ENCODE results near the gene ITM2C. TPM values are rescaled to one million over a fixed set of nuclear protein-coding genes. Genes with fewer than 3 reads are reported as not detected.

Gene ITM2C
- total and polyA plus RNA-seq, 9 of the 15 experiments (the other 6 are each of a cell fraction or from before 2014, with no cell fraction given), result 0.49 to 58.8 (median 21.5) TPM

DNA sequence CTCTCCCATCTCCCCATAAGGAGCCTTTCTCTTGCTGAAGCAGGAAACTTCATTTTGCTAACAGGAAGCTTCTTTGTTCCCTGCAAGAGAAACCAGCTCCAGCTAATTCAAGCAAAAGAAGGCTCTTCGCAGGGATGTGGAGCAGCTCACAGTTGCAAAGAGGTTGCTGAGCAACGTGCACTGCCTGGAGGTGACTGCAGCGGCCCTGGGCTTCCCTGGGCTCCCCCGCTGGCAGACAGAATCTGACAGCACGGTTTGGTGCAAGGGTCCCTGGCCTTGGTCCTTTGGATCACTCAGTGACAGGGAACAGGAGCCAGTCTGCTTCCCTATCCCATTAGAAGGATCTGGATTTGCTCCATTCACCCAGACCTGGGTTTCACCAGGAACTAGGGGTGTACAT, 34.5 kb downstream of the ITM2C start (continued):
- TF ChIP-seq, protein P1, sequence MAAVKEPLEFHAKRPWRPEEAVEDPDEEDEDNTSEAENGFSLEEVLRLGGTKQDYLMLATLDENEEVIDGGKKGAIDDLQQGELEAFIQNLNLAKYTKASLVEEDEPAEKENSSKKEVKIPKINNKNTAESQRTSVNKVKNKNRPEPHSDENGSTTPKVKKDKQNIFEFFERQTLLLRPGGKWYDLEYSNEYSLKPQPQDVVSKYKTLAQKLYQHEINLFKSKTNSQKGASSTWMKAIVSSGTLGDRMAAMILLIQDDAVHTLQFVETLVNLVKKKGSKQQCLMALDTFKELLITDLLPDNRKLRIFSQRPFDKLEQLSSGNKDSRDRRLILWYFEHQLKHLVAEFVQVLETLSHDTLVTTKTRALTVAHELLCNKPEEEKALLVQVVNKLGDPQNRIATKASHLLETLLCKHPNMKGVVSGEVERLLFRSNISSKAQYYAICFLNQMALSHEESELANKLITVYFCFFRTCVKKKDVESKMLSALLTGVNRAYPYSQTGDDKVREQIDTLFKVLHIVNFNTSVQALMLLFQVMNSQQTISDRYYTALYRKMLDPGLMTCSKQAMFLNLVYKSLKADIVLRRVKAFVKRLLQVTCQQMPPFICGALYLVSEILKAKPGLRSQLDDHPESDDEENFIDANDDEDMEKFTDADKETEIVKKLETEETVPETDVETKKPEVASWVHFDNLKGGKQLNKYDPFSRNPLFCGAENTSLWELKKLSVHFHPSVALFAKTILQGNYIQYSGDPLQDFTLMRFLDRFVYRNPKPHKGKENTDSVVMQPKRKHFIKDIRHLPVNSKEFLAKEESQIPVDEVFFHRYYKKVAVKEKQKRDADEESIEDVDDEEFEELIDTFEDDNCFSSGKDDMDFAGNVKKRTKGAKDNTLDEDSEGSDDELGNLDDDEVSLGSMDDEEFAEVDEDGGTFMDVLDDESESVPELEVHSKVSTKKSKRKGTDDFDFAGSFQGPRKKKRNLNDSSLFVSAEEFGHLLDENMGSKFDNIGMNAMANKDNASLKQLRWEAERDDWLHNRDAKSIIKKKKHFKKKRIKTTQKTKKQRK (IDR thresholded peaks at IDR 0.05; ENCODE audit: borderline replicate concordance, low read depth, low read length), result no peak
- no peak for TF ChIP-seq ZNF140 (CRISPR knock-in tag; IDR thresholded peaks at IDR 0.05)
- no peak for TF ChIP-seq PML (IDR thresholded peaks at IDR 0.05; ENCODE audit: low read length)
- TF ChIP-seq XRCC3 (IDR thresholded peaks at IDR 0.05), result no peak
- no peak for TF ChIP-seq ESRRB (CRISPR knock-in tag; IDR thresholded peaks at IDR 0.05; ENCODE audit: borderline replicate concordance)
- TF ChIP-seq ZNF324 (CRISPR knock-in tag; IDR thresholded peaks at IDR 0.05), result no peak
- no peak for TF ChIP-seq MAFF (IDR thresholded peaks at IDR 0.05; ENCODE audit: low read length)
- TF ChIP-seq USF1 (CRISPR knock-in tag; IDR thresholded peaks at IDR 0.05), result no peak
- no peak for TF ChIP-seq DACH1 (IDR thresholded peaks at IDR 0.05; ENCODE audit: partially characterized antibody)
